SK-N-MC (cell line): ENCODE data around the gene OR52D1.

Source experiments
- EZH2 ChIP-seq: fragments of 200-600 bp; sonication (generic); IDR thresholded peaks from one replicate; pipeline ENCODE4 v1.6.1; 2017; ENCODE audit warnings: antibody characterized with exemption
- FOXP2 ChIP-seq: optimal IDR thresholded peaks from 2 replicates; pipeline ENCODE3; 2011; ENCODE audit warnings: mild to moderate bottlenecking, moderate library complexity; ENCODE audit not compliant: insufficient read depth; ENCODE audit errors: extremely low read length, control extremely low read depth
- POLR2AphosphoS5 ChIP-seq: IDR thresholded peaks from 2 replicates; pipeline ENCODE4 v1.6.1; 2012; ENCODE audit warnings: mild to moderate bottlenecking, low read depth, low read length, borderline replicate concordance

DNA sequence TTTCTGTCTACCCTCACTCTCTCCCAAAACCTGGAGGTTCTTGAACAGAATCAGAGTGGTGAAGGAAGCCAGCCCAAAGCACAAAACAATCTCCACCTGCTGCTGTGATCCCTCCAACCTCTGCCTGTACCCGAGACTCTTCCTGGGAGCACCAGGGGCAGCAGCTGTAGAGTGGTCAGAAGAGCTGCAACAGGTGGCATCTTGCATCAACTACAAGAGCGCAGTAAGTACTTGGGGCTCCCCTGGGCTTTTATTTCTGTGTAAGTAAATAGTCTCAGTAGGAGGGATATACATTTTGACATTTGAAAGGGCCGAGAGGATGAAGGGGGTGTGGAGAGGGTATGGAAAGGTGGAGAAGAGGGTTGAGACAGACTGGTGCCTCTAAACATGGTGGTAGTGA, 36.3 kb downstream of the OR52D1 start:
- TF ChIP-seq POLR2AphosphoS5 (no peak), EZH2 (no peak), FOXP2 (no peak)
